Liver (tissue), 9 donors: Measurements from ENCODE around the gene LHX8. TPM values are rescaled to one million over a fixed set of nuclear protein-coding genes. Genes with fewer than 3 reads are reported as not detected.

Experiments
- DNase-seq: peaks from one replicate; pipeline ENCODE4 v3.0.0-alpha.2; 2017; ENCODE audit warnings: low spot score
- H3K27ac ChIP-seq, 2 donors: one replicate each; pipeline ENCODE4 v1.7.0; 2013; ENCODE audit warnings: inconsistent platforms in 2 of 2, low read length in 2 of 2, control low read depth in 1 of 2, low read depth in 1 of 2, mild to moderate bottlenecking in 1 of 2
- H3K27me3 ChIP-seq, 4 donors: one replicate each; pipeline versions ENCODE4 v1.6.1 to v1.7.0; 2013; ENCODE audit warnings: low read length in 3 of 4, inconsistent platforms in 1 of 4, mild to moderate bottlenecking in 1 of 4, moderate library complexity in 1 of 4; ENCODE audit not compliant: control insufficient read depth in 4 of 4, insufficient read depth in 4 of 4
- H3K36me3 ChIP-seq, 4 donors: one replicate each; pipeline versions ENCODE4 v1.6.1 to v1.7.0; 2013; ENCODE audit warnings: low read length in 3 of 4, mild to moderate bottlenecking in 3 of 4, low read depth in 1 of 4, moderate library complexity in 1 of 4; ENCODE audit not compliant: control insufficient read depth in 4 of 4, insufficient read depth in 3 of 4
- H3K4me1 ChIP-seq, 4 donors: one replicate each; pipeline versions ENCODE4 v1.6.1 to v1.7.0; 2013; ENCODE audit warnings: low read length in 3 of 4, mild to moderate bottlenecking in 3 of 4, moderate library complexity in 1 of 4; ENCODE audit not compliant: control insufficient read depth in 4 of 4, insufficient read depth in 4 of 4
- H3K4me3 ChIP-seq, 3 donors: one replicate each; pipeline versions ENCODE4 v1.6.1 to v1.7.0; 2013; ENCODE audit warnings: low read length in 3 of 3, control low read depth in 1 of 3, low read depth in 1 of 3, mild to moderate bottlenecking in 1 of 3
- H3K9ac ChIP-seq, 2 donors: one replicate each; pipeline ENCODE4 v1.7.0; 2013; ENCODE audit warnings: low read length in 2 of 2, mild to moderate bottlenecking in 2 of 2, moderate library complexity in 2 of 2, control low read depth in 1 of 2, low read depth in 1 of 2
- H3K9me3 ChIP-seq, 4 donors: one replicate each; pipeline versions ENCODE4 v1.6.1 to v1.7.0; 2013; ENCODE audit warnings: low read length in 3 of 4; ENCODE audit not compliant: control insufficient read depth in 4 of 4
- EGR1 ChIP-seq, 2 donors: IDR thresholded peaks; 2 replicates each; pipeline ENCODE4 v1.6.1; 2016 to 2018; ENCODE audit warnings: antibody characterized with exemption in 2 of 2, low read depth in 2 of 2
- FOXA1 ChIP-seq: IDR thresholded peaks from 2 replicates; pipeline ENCODE4 v1.6.1; 2016; ENCODE audit warnings: antibody characterized with exemption
- FOXA2 ChIP-seq: IDR thresholded peaks from 2 replicates; pipeline ENCODE4 v1.6.1; 2016; ENCODE audit warnings: antibody characterized with exemption
- GABPA ChIP-seq, 2 donors: IDR thresholded peaks in 1 of 2; conservative IDR thresholded peaks in 1 of 2; 2 replicates each; pipeline ENCODE4 v1.6.1; 2016; ENCODE audit warnings: antibody characterized with exemption in 2 of 2, mild to moderate bottlenecking in 1 of 2, moderate library complexity in 1 of 2
- HNF4A ChIP-seq, 2 donors: conservative IDR thresholded peaks; 2 replicates each; pipeline ENCODE4 v1.6.1; 2016; ENCODE audit warnings: antibody characterized with exemption in 2 of 2, mild to moderate bottlenecking in 2 of 2
- HNF4G ChIP-seq: IDR thresholded peaks from 2 replicates; pipeline ENCODE4 v1.6.1; 2016; ENCODE audit warnings: antibody characterized with exemption
- JUND ChIP-seq, 2 donors: IDR thresholded peaks; 2 replicates each; pipeline ENCODE4 v1.6.1; 2016; ENCODE audit warnings: antibody characterized with exemption in 2 of 2
- MAX ChIP-seq: IDR thresholded peaks from 2 replicates; pipeline ENCODE4 v1.6.1; 2016; ENCODE audit warnings: antibody characterized with exemption
- NR2F2 ChIP-seq: IDR thresholded peaks from 2 replicates; pipeline ENCODE4 v1.6.1; 2016; ENCODE audit warnings: antibody characterized with exemption
- RAD21 ChIP-seq, 2 donors: IDR thresholded peaks; 2 replicates each; pipeline ENCODE4 v1.6.1; 2016; ENCODE audit warnings: antibody characterized with exemption in 2 of 2, mild to moderate bottlenecking in 2 of 2
- RXRA ChIP-seq, 2 donors: IDR thresholded peaks; 2 replicates each; pipeline ENCODE4 v1.6.1; 2017 to 2018; ENCODE audit warnings: antibody characterized with exemption in 2 of 2, mild to moderate bottlenecking in 1 of 2
- SP1 ChIP-seq: IDR thresholded peaks from 2 replicates; pipeline ENCODE4 v1.6.1; 2018; ENCODE audit warnings: antibody characterized with exemption, mild to moderate bottlenecking
- TAF1 ChIP-seq: conservative IDR thresholded peaks from 2 replicates; pipeline ENCODE4 v1.6.1; 2016; ENCODE audit warnings: antibody characterized with exemption, mild to moderate bottlenecking
- YY1 ChIP-seq: IDR thresholded peaks from 2 replicates; pipeline ENCODE4 v1.6.1; 2016; ENCODE audit warnings: antibody characterized with exemption, mild to moderate bottlenecking
- WGBS: extraction: QIAGEN DNeasy Blood & Tissue Kit; methylation state at CpG from one replicate; pipeline ENCODE4 v1.1.7; 2013; 5-methylcytosine and 5-hydroxymethylcytosine counted together
- polyA plus RNA-seq, 2 donors: library from polyadenylated mRNA; stranded (reverse) in 1 of 2; unstranded in 1 of 2; fragments of 200-250 nt in 1 of 2; fragments of >200 nt in 1 of 2; fragmentation: Nextera tagmentation in 1 of 2; extraction: Ambion mirVana in 1 of 2; gene quantifications; one replicate each; pipeline versions ENCODE4 v1.2.1 to v1.2.3, GENCODE V29; 2013 to 2015
- total RNA-seq, 2 donors: library from RNA; depleted of rRNA; stranded (reverse); fragments of >200 nt; gene quantifications; one replicate each; pipeline ENCODE4 v1.2.3, GENCODE V29; 2014
- TF ChIP-seq, protein P1 (sequence below): IDR thresholded peaks from 2 replicates; pipeline ENCODE4 v1.6.1; 2016; ENCODE audit warnings: antibody characterized with exemption
- TF ChIP-seq, protein P2 (sequence below): IDR thresholded peaks from 2 replicates; pipeline ENCODE4 v1.6.1; 2016; ENCODE audit warnings: antibody characterized with exemption, mild to moderate bottlenecking
- donor health status: healthy.
- donor health status: healthy.
- donor health status: healthy.
- donor health status: healthy.
- donor health status: healthy.

LHX8 gene
- total and polyA plus RNA-seq, 4 donors, result not detected

GRCh38 chr1:75135573-75136194, 1.5 kb downstream of the LHX8 start:
- Histone ChIP-seq H3K9me3 (peaks cover 0 to 11% (median under 1%) of the 10 kb centered on the region in 4 donors), H3K4me3 (peak overlapping the region in 1 of 3 donors; percentile 50), H3K27ac (no peak overlapping the region), H3K9ac (no peak overlapping the region), H3K36me3 (no peaks in the 10 kb centered on the region), H3K27me3 (peaks cover 0 to 34% (median 20%) of the 10 kb centered on the region in 4 donors), H3K4me1 (peaks cover 15 to 20% (median 16%) of the 10 kb centered on the region in 4 donors)
- 7% methylated on average over 23 of the region's 23 CpGs for WGBS
- DNase-seq, result no peak
- TF ChIP-seq HNF4A (conservative IDR thresholded peaks at IDR 0.05), result no peak
- TF ChIP-seq, protein P1, sequence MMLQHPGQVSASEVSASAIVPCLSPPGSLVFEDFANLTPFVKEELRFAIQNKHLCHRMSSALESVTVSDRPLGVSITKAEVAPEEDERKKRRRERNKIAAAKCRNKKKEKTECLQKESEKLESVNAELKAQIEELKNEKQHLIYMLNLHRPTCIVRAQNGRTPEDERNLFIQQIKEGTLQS, result no peak
- TF ChIP-seq RXRA (IDR thresholded peaks at IDR 0.05), result no peak
- no peak for TF ChIP-seq FOXA2
- TF ChIP-seq MAX, result no peak
- no peak for TF ChIP-seq HNF4G
- no peak for TF ChIP-seq EGR1 (IDR thresholded peaks at IDR 0.05; ENCODE audit: low read depth in 2 of 2)
- TF ChIP-seq, protein P2, sequence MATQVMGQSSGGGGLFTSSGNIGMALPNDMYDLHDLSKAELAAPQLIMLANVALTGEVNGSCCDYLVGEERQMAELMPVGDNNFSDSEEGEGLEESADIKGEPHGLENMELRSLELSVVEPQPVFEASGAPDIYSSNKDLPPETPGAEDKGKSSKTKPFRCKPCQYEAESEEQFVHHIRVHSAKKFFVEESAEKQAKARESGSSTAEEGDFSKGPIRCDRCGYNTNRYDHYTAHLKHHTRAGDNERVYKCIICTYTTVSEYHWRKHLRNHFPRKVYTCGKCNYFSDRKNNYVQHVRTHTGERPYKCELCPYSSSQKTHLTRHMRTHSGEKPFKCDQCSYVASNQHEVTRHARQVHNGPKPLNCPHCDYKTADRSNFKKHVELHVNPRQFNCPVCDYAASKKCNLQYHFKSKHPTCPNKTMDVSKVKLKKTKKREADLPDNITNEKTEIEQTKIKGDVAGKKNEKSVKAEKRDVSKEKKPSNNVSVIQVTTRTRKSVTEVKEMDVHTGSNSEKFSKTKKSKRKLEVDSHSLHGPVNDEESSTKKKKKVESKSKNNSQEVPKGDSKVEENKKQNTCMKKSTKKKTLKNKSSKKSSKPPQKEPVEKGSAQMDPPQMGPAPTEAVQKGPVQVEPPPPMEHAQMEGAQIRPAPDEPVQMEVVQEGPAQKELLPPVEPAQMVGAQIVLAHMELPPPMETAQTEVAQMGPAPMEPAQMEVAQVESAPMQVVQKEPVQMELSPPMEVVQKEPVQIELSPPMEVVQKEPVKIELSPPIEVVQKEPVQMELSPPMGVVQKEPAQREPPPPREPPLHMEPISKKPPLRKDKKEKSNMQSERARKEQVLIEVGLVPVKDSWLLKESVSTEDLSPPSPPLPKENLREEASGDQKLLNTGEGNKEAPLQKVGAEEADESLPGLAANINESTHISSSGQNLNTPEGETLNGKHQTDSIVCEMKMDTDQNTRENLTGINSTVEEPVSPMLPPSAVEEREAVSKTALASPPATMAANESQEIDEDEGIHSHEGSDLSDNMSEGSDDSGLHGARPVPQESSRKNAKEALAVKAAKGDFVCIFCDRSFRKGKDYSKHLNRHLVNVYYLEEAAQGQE, result no peak
- TF ChIP-seq NR2F2, result no peak
- TF ChIP-seq RAD21 (IDR thresholded peaks at IDR 0.05), result no peak
- no peak for TF ChIP-seq YY1
- no peak for TF ChIP-seq TAF1
- TF ChIP-seq GABPA (IDR thresholded peaks at IDR 0.05 in 1 of 2, conservative IDR thresholded peaks at IDR 0.05 in 1 of 2), result no peak
- TF ChIP-seq SP1, result no peak
- TF ChIP-seq JUND (IDR thresholded peaks at IDR 0.05), result no peak

- TF ChIP-seq FOXA1, result no peak
- TF ChIP-seq HNF4G, result no peak
- no peak for TF ChIP-seq RXRA (IDR thresholded peaks at IDR 0.05)
- no peak for TF ChIP-seq FOXA2
- TF ChIP-seq NR2F2, result no peak
- TF ChIP-seq GABPA (IDR thresholded peaks at IDR 0.05 in 1 of 2, conservative IDR thresholded peaks at IDR 0.05 in 1 of 2), result no peak
- TF ChIP-seq SP1, result no peak
- TF ChIP-seq HNF4A (conservative IDR thresholded peaks at IDR 0.05), result no peak
- TF ChIP-seq JUND (IDR thresholded peaks at IDR 0.05), result no peak
- no peak for TF ChIP-seq EGR1 (IDR thresholded peaks at IDR 0.05; ENCODE audit: low read depth in 2 of 2)
- H3K27ac ChIP-seq, result no peak overlapping the region
- peaks cover 15 to 20% (median 16%) of the 10 kb centered on the region in 4 donors for H3K4me1 ChIP-seq
- peak overlapping the region in 1 of 3 donors; percentile 50 for H3K4me3 ChIP-seq
- H3K36me3 ChIP-seq, result no peaks in the 10 kb centered on the region
- H3K9me3 ChIP-seq, result peaks cover 0 to 11% (median under 1%) of the 10 kb centered on the region in 4 donors
- no peak for DNase-seq
- 8% methylated on average over 64 of the region's 64 CpGs for WGBS
- peaks cover 0 to 32% (median 18%) of the 10 kb centered on the region in 4 donors for H3K27me3 ChIP-seq
- no peak overlapping the region for H3K9ac ChIP-seq
Observed at GRCh38 chr1:75136195-75136815, 2.1 kb downstream of the LHX8 start.
